GM15510 (cell line): ENCODE measurements around the gene MACROD2.

Source experiments
- POLR2A ChIP-seq: IDR thresholded peaks from 3 replicates; pipeline ENCODE4 v1.6.1; 2011; ENCODE audit warnings: borderline replicate concordance; ENCODE audit not compliant: insufficient read length; ENCODE audit errors: extremely low read depth

Gene MACROD2

GRCh38 chr20:14937021-14937420 is 941.7 kb downstream of the MACROD2 start:
- TF ChIP-seq POLR2A, result no peak

GRCh38 chr20:14937846-14938245 is 942.5 kb downstream of the MACROD2 start:
- no peak for TF ChIP-seq POLR2A

- no peak for TF ChIP-seq POLR2A
These were observed 952.2 kb downstream of the MACROD2 start for GRCh38 chr20:14947536-14947935.

DNA sequence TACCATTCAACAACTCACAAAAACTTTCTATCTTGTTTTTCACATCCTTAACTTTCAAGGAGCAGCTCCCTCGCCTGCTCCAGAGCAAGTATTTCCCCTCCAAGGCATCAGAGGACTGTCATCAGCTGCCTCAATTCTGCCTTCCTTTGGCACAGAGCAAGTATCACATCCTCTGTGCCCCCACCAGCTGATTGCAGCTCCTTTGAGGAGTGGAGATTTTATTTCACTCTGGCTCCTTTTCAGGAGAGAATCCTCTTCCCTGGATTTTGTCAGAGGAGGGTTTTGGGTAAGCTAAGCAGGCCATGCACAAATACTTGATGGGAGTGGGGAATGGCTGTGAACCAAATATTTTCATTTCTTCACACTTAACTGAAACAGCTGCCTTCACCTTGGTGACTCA is 952.6 kb downstream of the MACROD2 start:
- no peak for TF ChIP-seq POLR2A

GRCh38 chr20:14948416-14948815 is 953.1 kb downstream of the MACROD2 start:
- no peak for TF ChIP-seq POLR2A

DNA sequence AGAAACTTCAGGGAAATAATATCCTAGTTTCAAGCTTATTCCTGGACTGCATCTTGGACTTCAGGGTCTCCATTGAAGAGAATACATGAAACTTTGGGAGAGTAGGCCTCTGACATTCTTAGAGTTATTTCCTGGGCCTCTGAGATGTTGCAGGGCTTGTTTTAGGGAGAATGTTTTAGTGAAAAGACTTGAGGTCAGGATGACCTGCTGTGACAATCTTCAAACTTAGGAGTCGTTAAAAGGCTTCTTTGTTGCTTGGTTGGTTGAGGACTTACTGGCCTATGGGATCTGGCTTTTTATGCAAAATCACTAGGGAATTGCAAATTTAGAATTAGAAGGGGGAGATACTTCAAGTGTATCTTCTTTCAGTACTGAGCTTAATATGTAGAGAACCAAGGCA is 955.3 kb downstream of the MACROD2 start:
- TF ChIP-seq POLR2A, result no peak

DNA sequence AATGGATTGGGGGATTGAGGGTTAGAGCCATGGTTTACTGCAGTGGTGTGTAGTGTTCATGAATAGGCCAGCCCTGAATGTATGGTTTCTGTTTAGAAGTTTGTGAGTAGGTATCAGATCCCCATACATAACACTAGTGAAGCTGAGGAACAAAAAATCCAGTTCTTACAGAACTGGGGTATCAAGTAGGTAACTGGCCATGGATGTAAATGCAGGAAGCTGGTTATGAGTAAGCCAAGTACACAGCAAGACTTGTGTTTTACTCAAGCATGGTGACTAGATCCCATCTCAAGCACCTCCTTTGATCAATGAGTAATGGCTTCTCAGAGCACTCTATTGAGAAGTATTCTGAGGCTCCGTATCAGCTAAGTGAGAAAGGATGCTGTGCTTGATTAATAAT is 955.8 kb downstream of the MACROD2 start:
- no peak for TF ChIP-seq POLR2A

- no peak for TF ChIP-seq POLR2A
These were observed 956.5 kb downstream of the MACROD2 start for GRCh38 chr20:14951707-14952418.

DNA sequence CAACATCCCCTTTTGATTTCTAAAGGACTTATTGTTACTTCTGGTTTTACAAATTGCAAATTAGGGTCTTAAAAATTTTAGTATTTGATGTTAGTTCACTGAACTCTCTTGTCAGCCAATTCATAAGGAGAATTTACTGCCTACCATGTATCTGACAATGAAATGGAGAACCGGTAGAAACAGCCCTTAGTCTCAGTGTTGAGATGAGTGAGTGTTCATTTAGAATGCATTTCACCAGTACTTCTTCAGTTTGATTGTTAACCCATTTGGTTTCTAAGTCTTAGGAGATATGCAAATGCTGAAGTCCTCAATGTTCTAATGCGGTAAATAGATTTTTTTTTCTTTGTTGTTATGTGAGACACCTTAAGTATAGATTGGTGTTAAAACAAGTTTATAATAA is 958.4 kb downstream of the MACROD2 start:
- TF ChIP-seq POLR2A, result no peak

- no peak for TF ChIP-seq POLR2A
These were observed 960.1 kb downstream of the MACROD2 start for GRCh38 chr20:14955399-14955798.

GRCh38 chr20:14956026-14956425 is 960.7 kb downstream of the MACROD2 start:
- TF ChIP-seq POLR2A, result no peak

DNA sequence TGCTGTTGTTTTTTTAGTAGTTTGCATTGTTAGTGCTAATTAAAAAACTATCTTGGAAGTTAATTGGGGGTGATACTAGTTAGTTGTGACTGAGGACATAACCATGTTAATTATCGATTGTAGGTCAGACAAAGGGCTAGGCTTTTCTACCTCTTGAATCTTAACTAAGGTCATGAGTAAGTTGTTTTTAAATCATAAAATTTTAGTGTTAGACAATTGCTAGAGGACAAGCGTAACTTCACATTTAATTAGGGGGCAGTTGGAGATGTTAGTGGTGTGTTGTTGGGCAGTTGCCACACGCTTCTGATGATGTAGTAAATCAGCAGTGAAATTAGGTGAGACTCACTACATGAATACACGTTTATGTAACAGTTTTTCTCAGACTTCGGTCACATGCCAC is 961.2 kb downstream of the MACROD2 start:
- TF ChIP-seq POLR2A, result no peak

GRCh38 chr20:14957402-14957801 is 962.1 kb downstream of the MACROD2 start:
- no peak for TF ChIP-seq POLR2A

GRCh38 chr20:14958626-14959025 is 963.3 kb downstream of the MACROD2 start:
- TF ChIP-seq POLR2A, result no peak

GRCh38 chr20:14959506-14960475 is 964.5 kb downstream of the MACROD2 start:
- no peak for TF ChIP-seq POLR2A

DNA sequence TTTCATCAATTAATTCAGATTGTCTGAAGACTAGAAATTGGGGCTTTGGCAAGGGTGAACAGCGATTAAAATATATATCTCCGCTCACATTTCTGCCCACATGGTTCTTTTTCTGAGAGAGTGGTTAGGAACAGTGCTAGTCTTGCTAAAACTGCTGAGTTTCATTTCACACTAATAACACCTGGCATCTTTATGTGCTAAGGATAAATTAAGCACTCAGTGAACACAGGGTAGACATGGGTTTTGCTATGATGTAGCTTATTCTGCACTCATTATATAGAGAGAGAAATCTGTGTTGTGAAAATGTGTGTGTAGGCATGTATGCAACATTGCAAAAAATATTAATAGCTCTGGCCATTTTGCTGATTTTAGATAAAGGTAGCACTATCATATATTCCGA is 965.5 kb downstream of the MACROD2 start:
- TF ChIP-seq POLR2A, result no peak
